Parathyroid adenoma (tissue), 2 donors: ENCODE measurements around the gene IZUMO1.
"Not testable (repeated sequence)": the region's sequence is repeated elsewhere in the genome, so short reads cannot be mapped to it uniquely, and the experiment has no call there.

Experiments used
- H2AFZ ChIP-seq: fragments of 300-600 bp; sonication (generic); one replicate; pipeline ENCODE4 v1.7.0; 2017; ENCODE audit warnings: antibody characterized with exemption, mild to moderate bottlenecking
- H3K27ac ChIP-seq: fragments of 300-600 bp; sonication (generic); one replicate; pipeline ENCODE4 v1.7.0; 2017
- H3K27me3 ChIP-seq: fragments of 300-600 bp; sonication (generic); one replicate; pipeline ENCODE4 v1.7.0; 2017; ENCODE audit warnings: low read length; ENCODE audit not compliant: control insufficient read depth, insufficient read depth
- H3K36me3 ChIP-seq: fragments of 300-600 bp; sonication (generic); one replicate; pipeline ENCODE4 v1.7.0; 2017; ENCODE audit warnings: low read length; ENCODE audit not compliant: control insufficient read depth, insufficient read depth
- H3K4me1 ChIP-seq: fragments of 300-600 bp; sonication (generic); one replicate; pipeline ENCODE4 v1.7.0; 2017; ENCODE audit warnings: control low read depth
- H3K4me2 ChIP-seq: fragments of 300-600 bp; sonication (generic); one replicate; pipeline ENCODE4 v1.7.0; 2017; ENCODE audit warnings: low read length
- H3K4me3 ChIP-seq: fragments of 300-600 bp; sonication (generic); one replicate; pipeline ENCODE4 v1.7.0; 2017; ENCODE audit warnings: low read depth, low read length
- H3K79me2 ChIP-seq: fragments of 300-600 bp; sonication (generic); one replicate; pipeline ENCODE4 v1.7.0; 2017; ENCODE audit warnings: control low read depth
- H3K9ac ChIP-seq: fragments of 300-600 bp; sonication (generic); one replicate; pipeline ENCODE4 v1.7.0; 2017; ENCODE audit warnings: mild to moderate bottlenecking
- H3K9me3 ChIP-seq: fragments of 300-600 bp; sonication (generic); one replicate; pipeline ENCODE4 v1.7.0; 2017; ENCODE audit warnings: low read length; ENCODE audit not compliant: control insufficient read depth
- TF ChIP-seq, protein P1 (sequence below): fragments of 300-600 bp; sonication (generic); IDR thresholded peaks from one replicate; pipeline ENCODE4 v1.7.0; 2017; ENCODE audit warnings: antibody characterized with exemption, mild to moderate bottlenecking
- donor health status: primary hyperparathyroidism.

The IZUMO1 gene

DNA sequence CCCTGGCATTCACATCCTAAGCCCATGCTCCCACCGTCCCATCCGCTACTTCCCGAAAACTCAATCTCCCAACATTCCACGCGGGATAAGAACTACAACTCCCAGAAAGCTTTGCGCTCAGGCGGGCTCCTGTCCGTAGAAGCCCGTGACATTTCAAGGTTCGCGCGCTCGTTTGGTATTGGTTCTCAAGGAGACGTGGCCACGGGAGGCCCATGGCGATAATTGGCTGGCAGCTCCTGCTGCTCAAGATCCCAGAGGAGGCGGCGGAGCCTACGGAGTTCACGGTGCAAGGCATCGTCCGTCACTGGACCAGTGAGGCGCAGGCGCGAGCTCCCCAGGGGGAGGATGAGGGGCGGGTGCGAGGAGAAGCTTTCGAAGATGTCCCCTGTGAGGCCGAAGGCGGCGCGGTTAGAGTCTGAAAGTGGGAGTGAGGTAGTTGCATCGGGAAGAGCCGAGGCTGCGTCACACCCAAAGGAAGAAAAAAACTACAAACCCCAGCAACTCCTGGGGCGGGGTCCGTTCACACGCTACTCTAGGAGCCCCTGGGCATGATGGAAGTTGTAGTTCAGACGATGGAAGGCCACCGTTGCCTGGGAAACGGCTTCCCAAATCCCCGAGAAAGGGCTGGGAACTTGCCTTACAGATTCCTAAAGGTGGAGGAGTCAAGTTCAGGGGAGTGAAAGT, 26.0 kb downstream of the IZUMO1 start:
- H3K4me3 ChIP-seq, result peak overlapping the region; percentile 72
- H3K4me2 ChIP-seq, result peak overlapping the region; percentile 82
- peak overlapping the region; percentile 77 for H3K27ac ChIP-seq
- peak overlapping the region; percentile 52 for H2AFZ ChIP-seq
- no peaks in the 10 kb centered on the region for H3K4me1 ChIP-seq
- H3K79me2 ChIP-seq, result no peaks in the 10 kb centered on the region
- TF ChIP-seq, protein P1, sequence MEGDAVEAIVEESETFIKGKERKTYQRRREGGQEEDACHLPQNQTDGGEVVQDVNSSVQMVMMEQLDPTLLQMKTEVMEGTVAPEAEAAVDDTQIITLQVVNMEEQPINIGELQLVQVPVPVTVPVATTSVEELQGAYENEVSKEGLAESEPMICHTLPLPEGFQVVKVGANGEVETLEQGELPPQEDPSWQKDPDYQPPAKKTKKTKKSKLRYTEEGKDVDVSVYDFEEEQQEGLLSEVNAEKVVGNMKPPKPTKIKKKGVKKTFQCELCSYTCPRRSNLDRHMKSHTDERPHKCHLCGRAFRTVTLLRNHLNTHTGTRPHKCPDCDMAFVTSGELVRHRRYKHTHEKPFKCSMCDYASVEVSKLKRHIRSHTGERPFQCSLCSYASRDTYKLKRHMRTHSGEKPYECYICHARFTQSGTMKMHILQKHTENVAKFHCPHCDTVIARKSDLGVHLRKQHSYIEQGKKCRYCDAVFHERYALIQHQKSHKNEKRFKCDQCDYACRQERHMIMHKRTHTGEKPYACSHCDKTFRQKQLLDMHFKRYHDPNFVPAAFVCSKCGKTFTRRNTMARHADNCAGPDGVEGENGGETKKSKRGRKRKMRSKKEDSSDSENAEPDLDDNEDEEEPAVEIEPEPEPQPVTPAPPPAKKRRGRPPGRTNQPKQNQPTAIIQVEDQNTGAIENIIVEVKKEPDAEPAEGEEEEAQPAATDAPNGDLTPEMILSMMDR, result no peak
- no peaks in the 10 kb centered on the region for H3K36me3 ChIP-seq
- H3K9me3 ChIP-seq, result no peaks in the 10 kb centered on the region
- no peak overlapping the region for H3K9ac ChIP-seq
- no peaks in the 10 kb centered on the region for H3K27me3 ChIP-seq

- Histone ChIP-seq H3K79me2 (no peaks in the 10 kb centered on the region), H3K4me3 (peak overlapping the region; percentile 72), H3K27me3 (no peaks in the 10 kb centered on the region), H3K4me2 (peak overlapping the region; percentile 82), H3K27ac (peak overlapping the region; percentile 77), H2AFZ (peak overlapping the region; percentile 52), H3K9me3 (no peaks in the 10 kb centered on the region), H3K4me1 (no peaks in the 10 kb centered on the region), H3K9ac (no peak overlapping the region), H3K36me3 (no peaks in the 10 kb centered on the region)
- TF ChIP-seq, protein P1, result no peak
Observed at GRCh38 chr19:48720251-48720612, 26.5 kb downstream of the IZUMO1 start.

- Histone ChIP-seq H3K4me2 (peak within 1 kb of the TSS; percentile 82), H3K9ac (peak within 1 kb of the TSS; percentile 29), H3K27me3 (no peaks in the 10 kb centered on the region), H2AFZ (peak within 1 kb of the TSS; percentile 52), H3K9me3 (no peaks in the 10 kb centered on the region), H3K4me1 (peaks cover 2% of the 10 kb centered on the region), H3K4me3 (peak within 1 kb of the TSS; percentile 72), H3K79me2 (no peaks in the 10 kb centered on the region), H3K36me3 (no peaks in the 10 kb centered on the region), H3K27ac (peak within 1 kb of the TSS; percentile 77)
- TF ChIP-seq, protein P1, result no peak
Observed at GRCh38 chr19:48719263-48720171, 27.2 kb downstream of the IZUMO1 start, which contains the start of gene MAMSTR. TSS of gene MAMSTR (minus strand) at chr19:48719725. CDS start at chr19:48719031, 694 bp downstream.

- H3K27ac ChIP-seq, result peak overlapping the region; percentile 77
- H3K4me2 ChIP-seq, result peak overlapping the region; percentile 82
- no peaks in the 10 kb centered on the region for H3K36me3 ChIP-seq
- no peaks in the 10 kb centered on the region for H3K27me3 ChIP-seq
- peak overlapping the region; percentile 72 for H3K4me3 ChIP-seq
- H3K9ac ChIP-seq, result peak overlapping the region; percentile 29
- peak overlapping the region; percentile 52 for H2AFZ ChIP-seq
- TF ChIP-seq, protein P1, result no peak
- H3K79me2 ChIP-seq, result no peaks in the 10 kb centered on the region
- no peaks in the 10 kb centered on the region for H3K9me3 ChIP-seq
- peaks cover 2% of the 10 kb centered on the region for H3K4me1 ChIP-seq
Observed at GRCh38 chr19:48718711-48719231, 27.9 kb downstream of the IZUMO1 start.

- H3K79me2 ChIP-seq, H3K4me3 ChIP-seq, H3K4me1 ChIP-seq, H3K4me2 ChIP-seq, H3K27me3 ChIP-seq, H3K9ac ChIP-seq, H3K27ac ChIP-seq, H2AFZ ChIP-seq, H3K36me3 ChIP-seq, H3K9me3 ChIP-seq: not testable (repeated sequence)
Observed at GRCh38 chr19:48718106-48718505, 28.6 kb downstream of the IZUMO1 start.
